ENCODE results near the gene LAMA3.

LAMA3 gene

DNA sequence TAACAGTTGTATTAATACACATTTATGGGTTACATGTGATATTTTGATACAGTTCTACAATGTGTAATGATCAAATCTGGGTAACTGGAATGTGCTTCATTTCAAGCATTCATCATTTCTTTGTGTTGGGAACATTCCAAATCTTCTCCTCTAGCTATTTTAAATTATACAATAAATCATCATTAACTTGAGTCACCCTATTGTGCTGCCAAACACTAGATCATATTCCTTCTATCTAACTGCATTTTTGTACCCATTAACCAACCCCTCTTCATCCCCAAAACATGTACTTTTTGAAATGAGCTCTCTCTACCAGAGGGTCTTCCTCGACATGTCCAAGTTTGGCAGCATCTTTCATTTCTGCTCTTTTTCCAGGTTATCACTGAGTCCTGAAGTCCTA lies 244.2 kb downstream of the LAMA3 start:
- Histone ChIP-seq H3K9ac (no peak overlapping the region), H3K4me1 (ENCODE audit: low read depth, poor library complexity, severe bottlenecking) (no peaks in the 10 kb centered on the region), H3K79me2 (ENCODE audit: insufficient read depth, low read depth) (no peaks in the 10 kb centered on the region), H3K36me3 (ENCODE audit: insufficient read depth) (no peaks in the 10 kb centered on the region), H3K27ac (no peak overlapping the region), H2AFZ (ENCODE audit: low read depth) (no peak overlapping the region), H3K4me3 (IDR thresholded peaks at IDR 0.05; ENCODE audit: insufficient read depth, low read depth, low read length) (no peak overlapping the region), H3K27me3 (ENCODE audit: insufficient read depth, low read depth) (no peaks in the 10 kb centered on the region; the same call in 1 of the 2 replicates), H4K20me1 (ENCODE audit: insufficient read depth) (no peaks in the 10 kb centered on the region), H3K4me2 (no peak overlapping the region)
- TF ChIP-seq, protein P1, sequence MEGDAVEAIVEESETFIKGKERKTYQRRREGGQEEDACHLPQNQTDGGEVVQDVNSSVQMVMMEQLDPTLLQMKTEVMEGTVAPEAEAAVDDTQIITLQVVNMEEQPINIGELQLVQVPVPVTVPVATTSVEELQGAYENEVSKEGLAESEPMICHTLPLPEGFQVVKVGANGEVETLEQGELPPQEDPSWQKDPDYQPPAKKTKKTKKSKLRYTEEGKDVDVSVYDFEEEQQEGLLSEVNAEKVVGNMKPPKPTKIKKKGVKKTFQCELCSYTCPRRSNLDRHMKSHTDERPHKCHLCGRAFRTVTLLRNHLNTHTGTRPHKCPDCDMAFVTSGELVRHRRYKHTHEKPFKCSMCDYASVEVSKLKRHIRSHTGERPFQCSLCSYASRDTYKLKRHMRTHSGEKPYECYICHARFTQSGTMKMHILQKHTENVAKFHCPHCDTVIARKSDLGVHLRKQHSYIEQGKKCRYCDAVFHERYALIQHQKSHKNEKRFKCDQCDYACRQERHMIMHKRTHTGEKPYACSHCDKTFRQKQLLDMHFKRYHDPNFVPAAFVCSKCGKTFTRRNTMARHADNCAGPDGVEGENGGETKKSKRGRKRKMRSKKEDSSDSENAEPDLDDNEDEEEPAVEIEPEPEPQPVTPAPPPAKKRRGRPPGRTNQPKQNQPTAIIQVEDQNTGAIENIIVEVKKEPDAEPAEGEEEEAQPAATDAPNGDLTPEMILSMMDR (conservative IDR thresholded peaks at IDR 0.05; ENCODE audit: low read depth, low read length): no peak

DNA sequence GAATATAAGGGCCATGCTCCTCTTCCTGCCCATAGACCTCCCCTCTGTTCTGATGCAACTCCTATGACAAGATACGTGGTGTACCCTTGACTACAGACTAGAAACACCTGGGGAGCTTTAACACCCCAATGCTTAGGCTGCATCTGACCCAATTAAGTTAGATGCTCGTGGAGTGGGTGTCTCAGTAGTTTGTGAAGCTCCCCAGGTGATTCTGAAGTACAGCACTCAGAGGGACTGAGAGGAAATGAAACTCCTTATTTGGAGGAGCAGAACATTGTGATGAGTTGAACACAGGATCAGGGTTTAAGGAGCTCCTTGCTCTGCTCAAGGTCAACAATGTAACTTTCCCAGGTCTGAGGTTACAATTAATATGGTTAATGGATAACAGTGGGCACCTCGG lies 245.0 kb downstream of the LAMA3 start:
- no peaks in the 10 kb centered on the region; the same call in 1 of the 2 replicates for H3K27me3 ChIP-seq (ENCODE audit: insufficient read depth, low read depth)
- H3K4me2 ChIP-seq: no peak overlapping the region
- TF ChIP-seq, protein P1 (conservative IDR thresholded peaks at IDR 0.05; ENCODE audit: low read depth, low read length): no peak
- no peak overlapping the region for H3K9ac ChIP-seq
- H3K36me3 ChIP-seq (ENCODE audit: insufficient read depth): no peaks in the 10 kb centered on the region
- no peak overlapping the region for H3K27ac ChIP-seq
- no peak overlapping the region for H2AFZ ChIP-seq (ENCODE audit: low read depth)
- no peaks in the 10 kb centered on the region for H4K20me1 ChIP-seq (ENCODE audit: insufficient read depth)
- H3K4me1 ChIP-seq (ENCODE audit: low read depth, poor library complexity, severe bottlenecking): no peaks in the 10 kb centered on the region
- no peak overlapping the region for H3K4me3 ChIP-seq (IDR thresholded peaks at IDR 0.05; ENCODE audit: insufficient read depth, low read depth, low read length)
- no peaks in the 10 kb centered on the region for H3K79me2 ChIP-seq (ENCODE audit: insufficient read depth, low read depth)

DNA sequence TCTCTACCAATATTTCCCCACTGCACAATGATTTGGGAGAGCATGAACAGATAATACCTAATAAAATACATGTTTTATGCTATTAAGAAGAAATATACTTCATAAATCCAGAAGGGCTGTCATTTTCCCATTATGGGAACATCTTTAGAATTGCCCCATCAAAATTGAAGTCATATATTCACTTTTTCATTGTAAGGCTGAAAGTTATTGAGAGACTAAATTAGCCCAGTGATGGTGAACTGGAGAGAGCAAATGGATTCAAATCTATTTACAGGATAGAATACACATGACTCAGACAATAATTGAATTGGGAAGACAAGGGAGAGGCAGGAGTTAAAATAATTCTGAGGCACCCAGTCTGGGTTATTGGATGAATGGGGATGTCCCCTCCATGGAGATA lies 245.6 kb downstream of the LAMA3 start:
- Histone ChIP-seq H2AFZ (ENCODE audit: low read depth) (no peak overlapping the region), H3K4me3 (IDR thresholded peaks at IDR 0.05; ENCODE audit: insufficient read depth, low read depth, low read length) (no peak overlapping the region), H3K4me2 (no peak overlapping the region), H3K9ac (no peak overlapping the region), H4K20me1 (ENCODE audit: insufficient read depth) (no peaks in the 10 kb centered on the region), H3K27ac (no peak overlapping the region), H3K4me1 (ENCODE audit: low read depth, poor library complexity, severe bottlenecking) (no peaks in the 10 kb centered on the region), H3K79me2 (ENCODE audit: insufficient read depth, low read depth) (no peaks in the 10 kb centered on the region), H3K36me3 (ENCODE audit: insufficient read depth) (no peaks in the 10 kb centered on the region), H3K27me3 (ENCODE audit: insufficient read depth, low read depth) (no peaks in the 10 kb centered on the region; the same call in 1 of the 2 replicates)
- TF ChIP-seq, protein P1 (conservative IDR thresholded peaks at IDR 0.05; ENCODE audit: low read depth, low read length): no peak

GRCh38 chr18:23935804-23936203 lies 246.6 kb downstream of the LAMA3 start:
- no peaks in the 10 kb centered on the region for H3K36me3 ChIP-seq (ENCODE audit: insufficient read depth)
- H3K4me3 ChIP-seq (IDR thresholded peaks at IDR 0.05; ENCODE audit: insufficient read depth, low read depth, low read length): no peak overlapping the region
- H2AFZ ChIP-seq (ENCODE audit: low read depth): no peak overlapping the region
- H3K27me3 ChIP-seq (ENCODE audit: insufficient read depth, low read depth): peaks cover 3% of the 10 kb centered on the region; the same call in 1 of the 2 replicates
- no peak overlapping the region for H3K9ac ChIP-seq
- H3K4me1 ChIP-seq (ENCODE audit: low read depth, poor library complexity, severe bottlenecking): no peaks in the 10 kb centered on the region
- H3K79me2 ChIP-seq (ENCODE audit: insufficient read depth, low read depth): no peaks in the 10 kb centered on the region
- TF ChIP-seq, protein P1 (conservative IDR thresholded peaks at IDR 0.05; ENCODE audit: low read depth, low read length): no peak
- no peak overlapping the region for H3K4me2 ChIP-seq
- no peaks in the 10 kb centered on the region for H4K20me1 ChIP-seq (ENCODE audit: insufficient read depth)
- H3K27ac ChIP-seq: no peak overlapping the region

All from KMS-11 (cell line).